Sigmoid colon (tissue), 7 donors: ENCODE measurements around the gene SCUBE1. TPM values are rescaled to one million over a fixed set of nuclear protein-coding genes. Genes with fewer than 3 reads are reported as not detected.

Experiments
- DNase-seq: peaks from one replicate; pipeline ENCODE4 v3.0.0-alpha.2; 2019
- H3K27ac ChIP-seq, 4 donors: fragments of 200-600 bp; sonication (generic); one replicate each; pipeline ENCODE4 v1.5.1; 2016 to 2019; ENCODE audit warnings: mild to moderate bottlenecking in 1 of 4
- H3K27me3 ChIP-seq, 3 donors: fragments of 200-600 bp; sonication (generic); one replicate each; pipeline ENCODE4 v1.5.1; 2019; ENCODE audit warnings: mild to moderate bottlenecking in 1 of 3
- H3K36me3 ChIP-seq, 4 donors: fragments of 200-600 bp; sonication (generic); one replicate each; pipeline ENCODE4 v1.5.1; 2016 to 2019
- H3K4me1 ChIP-seq, 4 donors: fragments of 200-600 bp; sonication (generic); one replicate each; pipeline ENCODE4 v1.5.1; 2017 to 2019
- H3K4me3 ChIP-seq, 4 donors: fragments of 200-600 bp; sonication (generic); one replicate each; pipeline ENCODE4 v1.5.1; 2017 to 2019; ENCODE audit warnings: mild to moderate bottlenecking in 2 of 4, moderate library complexity in 1 of 4
- H3K9me3 ChIP-seq, 4 donors: fragments of 200-600 bp in 3 of 4; sonication (generic) in 3 of 4; one replicate each; pipeline versions ENCODE4 v1.5.1 to v1.6.1; 2013 to 2019
- EP300 ChIP-seq, 4 donors: sonication (generic); formaldehyde crosslinking; IDR thresholded peaks; one replicate each; pipeline ENCODE4 v1.6.1; 2017; ENCODE audit warnings: antibody characterized with exemption in 4 of 4
- POLR2A ChIP-seq, 2 donors: fragments of 450-650 bp; IDR thresholded peaks; one replicate each; pipeline ENCODE4 v1.6.1; 2016; ENCODE audit warnings: antibody characterized with exemption in 2 of 2, mild to moderate bottlenecking in 2 of 2, moderate library complexity in 2 of 2
- POLR2AphosphoS5 ChIP-seq, 4 donors: sonication (generic); formaldehyde crosslinking; IDR thresholded peaks; one replicate each; pipeline ENCODE4 v1.6.1; 2017; ENCODE audit warnings: antibody characterized with exemption in 4 of 4
- WGBS, 2 donors: extraction: QIAGEN DNeasy Blood & Tissue Kit; methylation state at CpG; one replicate each; pipeline ENCODE4 v1.1.7; 2013; 5-methylcytosine and 5-hydroxymethylcytosine counted together
- intact Hi-C: fragments of 100-400 bp; cut with DNase I; formaldehyde crosslinking; loops from one replicate; pipeline ENCODE4 v1.15.1; 2023
- polyA plus RNA-seq, 3 donors: library from polyadenylated mRNA; stranded (reverse); fragments of 200-250 nt; gene quantifications; one replicate each; pipeline ENCODE4 v1.2.3, GENCODE V29; 2013
- total RNA-seq, 4 donors: library from RNA; depleted of rRNA; stranded (reverse); fragments of >200 nt; gene quantifications; one replicate each; pipeline ENCODE4 v1.1.0, GENCODE V29; 2016
- TF ChIP-seq, protein P1 (sequence below), 4 experiments: fragments of 450-650 bp in 3 of 4; fragments of 200-600 bp in 1 of 4; IDR thresholded peaks; one replicate each; pipeline ENCODE4 v1.5.1; 2016 to 2019; ENCODE audit warnings: antibody characterized with exemption in 4 of 4, mild to moderate bottlenecking in 3 of 4, moderate library complexity in 2 of 4
- donor health status: healthy with polysubstance abuse.
- donor health status: Bipolar disorder and iron deficiency.
- donor health status: healthy.

The SCUBE1 gene
- total and polyA plus RNA-seq, 7 donors = 0.23 to 1.1 (median 0.55) TPM

DNA sequence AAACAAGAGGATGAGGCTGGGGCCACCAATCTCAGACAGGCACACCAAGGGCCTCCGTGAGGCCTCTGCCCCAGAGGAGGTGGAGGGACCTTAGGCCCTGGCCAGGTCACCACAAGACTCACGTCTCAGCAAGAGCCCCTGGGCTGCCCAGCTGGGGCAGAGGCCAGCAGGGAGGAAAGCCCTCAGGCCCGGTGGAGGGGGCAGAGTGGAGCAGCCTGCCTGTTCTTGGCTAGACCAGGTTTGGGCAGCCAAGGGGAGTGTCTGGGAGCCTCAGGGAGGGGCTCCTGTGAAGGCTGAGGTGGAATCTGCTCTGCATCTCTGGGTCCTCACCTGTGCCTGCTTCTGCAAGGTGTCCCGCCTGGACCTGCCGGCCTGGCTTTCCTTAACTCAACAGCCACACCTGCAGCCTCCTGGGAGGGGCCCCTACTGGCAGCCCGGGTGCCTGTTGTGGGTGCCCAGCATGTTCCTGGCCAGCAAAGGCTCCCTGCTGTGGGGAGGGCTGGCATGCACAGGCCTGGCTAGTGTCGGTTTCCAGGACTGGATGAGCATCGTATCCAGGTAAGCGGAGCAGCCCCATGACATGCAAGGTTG lies 168.1 kb downstream of the SCUBE1 start:
- Histone ChIP-seq H3K4me3 (no peak overlapping the region), H3K9me3 (no peaks in the 10 kb centered on the region), H3K27me3 (no peaks in the 10 kb centered on the region), H3K27ac (no peak overlapping the region), H3K4me1 (no peaks in the 10 kb centered on the region), H3K36me3 (peaks cover 17 to 91% (median 39%) of the 10 kb centered on the region in 4 donors)
- intact Hi-C loops = no loop called here
- TF ChIP-seq EP300 (IDR thresholded peaks at IDR 0.05) = no peak
- TF ChIP-seq POLR2AphosphoS5 (IDR thresholded peaks at IDR 0.05) = no peak
- no peak for TF ChIP-seq POLR2A (IDR thresholded peaks at IDR 0.05)
- TF ChIP-seq, protein P1, sequence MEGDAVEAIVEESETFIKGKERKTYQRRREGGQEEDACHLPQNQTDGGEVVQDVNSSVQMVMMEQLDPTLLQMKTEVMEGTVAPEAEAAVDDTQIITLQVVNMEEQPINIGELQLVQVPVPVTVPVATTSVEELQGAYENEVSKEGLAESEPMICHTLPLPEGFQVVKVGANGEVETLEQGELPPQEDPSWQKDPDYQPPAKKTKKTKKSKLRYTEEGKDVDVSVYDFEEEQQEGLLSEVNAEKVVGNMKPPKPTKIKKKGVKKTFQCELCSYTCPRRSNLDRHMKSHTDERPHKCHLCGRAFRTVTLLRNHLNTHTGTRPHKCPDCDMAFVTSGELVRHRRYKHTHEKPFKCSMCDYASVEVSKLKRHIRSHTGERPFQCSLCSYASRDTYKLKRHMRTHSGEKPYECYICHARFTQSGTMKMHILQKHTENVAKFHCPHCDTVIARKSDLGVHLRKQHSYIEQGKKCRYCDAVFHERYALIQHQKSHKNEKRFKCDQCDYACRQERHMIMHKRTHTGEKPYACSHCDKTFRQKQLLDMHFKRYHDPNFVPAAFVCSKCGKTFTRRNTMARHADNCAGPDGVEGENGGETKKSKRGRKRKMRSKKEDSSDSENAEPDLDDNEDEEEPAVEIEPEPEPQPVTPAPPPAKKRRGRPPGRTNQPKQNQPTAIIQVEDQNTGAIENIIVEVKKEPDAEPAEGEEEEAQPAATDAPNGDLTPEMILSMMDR (IDR thresholded peaks at IDR 0.05) = no peak
- 70 to 89% methylated on average over 9 of the region's 9 CpGs for WGBS, 2 donors
- DNase-seq = no peak

DNA sequence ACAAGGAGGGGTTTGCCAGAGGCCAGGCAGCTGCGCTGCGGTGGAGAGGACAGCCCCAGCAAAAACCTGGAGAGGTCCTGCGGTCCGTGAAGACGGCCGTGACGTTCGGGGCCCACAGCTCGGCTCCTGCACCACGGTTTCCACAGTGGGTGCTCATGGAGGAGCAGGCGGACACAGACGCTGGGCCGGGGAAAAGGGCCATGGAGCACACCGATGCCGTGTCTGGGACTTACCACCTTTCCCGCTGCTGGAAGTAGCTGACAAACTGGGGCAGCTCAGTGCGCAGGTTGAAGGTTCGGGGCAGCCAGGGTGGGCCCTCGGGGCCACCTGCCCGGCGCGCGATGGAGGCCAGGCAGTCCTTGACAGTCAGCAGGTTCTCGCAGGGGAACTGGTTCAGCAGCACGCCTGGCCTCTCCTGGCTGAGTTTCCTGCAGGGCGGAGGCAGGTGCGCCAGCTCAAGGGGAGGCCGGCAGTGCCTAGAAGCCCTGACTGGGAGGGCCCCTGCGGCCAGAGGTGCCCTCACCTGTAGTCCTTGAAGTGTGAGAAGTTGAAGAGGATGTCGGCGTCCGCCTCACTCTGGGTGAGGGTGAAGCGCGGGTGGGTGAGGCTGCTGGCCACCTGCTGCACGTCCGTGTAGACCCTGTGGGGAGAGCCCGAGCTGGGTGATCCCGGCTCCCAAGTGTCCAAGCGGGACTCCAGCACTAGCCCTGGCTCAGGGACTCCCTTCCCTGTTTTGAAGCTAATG lies 169.0 kb downstream of the SCUBE1 start:
- WGBS, 2 donors = 94 to 96% methylated on average over 39 of the region's 39 CpGs

DNA sequence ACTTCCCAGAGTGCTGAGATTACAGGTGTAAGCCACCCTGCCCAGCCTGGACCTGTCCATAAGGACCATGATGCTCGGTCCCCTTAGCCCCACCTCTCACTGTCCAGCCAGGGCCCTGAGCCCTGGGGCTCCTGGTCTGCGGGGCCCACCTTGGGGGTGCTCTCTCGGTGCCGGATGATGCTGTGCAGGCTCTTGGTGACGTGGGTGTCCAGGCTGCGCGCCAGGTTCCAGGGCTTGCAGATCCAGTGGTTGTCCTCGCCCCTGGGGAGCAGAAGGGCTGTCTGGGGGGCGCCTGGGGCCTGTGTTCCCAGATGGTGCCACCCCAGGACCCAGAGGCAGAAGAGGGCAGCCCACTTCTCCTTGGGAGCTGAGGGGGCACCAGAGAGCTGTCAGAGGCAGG lies 169.6 kb downstream of the SCUBE1 start:
- H3K4me3 ChIP-seq = no peak overlapping the region
- DNase-seq = no peak
- intact Hi-C loops = no loop called here
- no peaks in the 10 kb centered on the region for H3K4me1 ChIP-seq
- no peaks in the 10 kb centered on the region for H3K27me3 ChIP-seq
- H3K27ac ChIP-seq = no peak overlapping the region
- 96 to 97% methylated on average over 9 of the region's 9 CpGs for WGBS, 2 donors
- peaks cover 17 to 89% (median 30%) of the 10 kb centered on the region in 4 donors for H3K36me3 ChIP-seq
- TF ChIP-seq, protein P1 (IDR thresholded peaks at IDR 0.05) = no peak
- TF ChIP-seq POLR2AphosphoS5 (IDR thresholded peaks at IDR 0.05) = no peak
- no peak for TF ChIP-seq POLR2A (IDR thresholded peaks at IDR 0.05)
- TF ChIP-seq EP300 (IDR thresholded peaks at IDR 0.05) = no peak
- H3K9me3 ChIP-seq = no peaks in the 10 kb centered on the region

More for the DNA sequence above, 169.0 kb downstream of the SCUBE1 start:
- DNase-seq = no peak
- TF ChIP-seq EP300 (IDR thresholded peaks at IDR 0.05) (no peak), POLR2A (IDR thresholded peaks at IDR 0.05) (no peak), POLR2AphosphoS5 (IDR thresholded peaks at IDR 0.05) (no peak)
- TF ChIP-seq, protein P1 (IDR thresholded peaks at IDR 0.05) = no peak
- H3K27me3 ChIP-seq = no peaks in the 10 kb centered on the region
- H3K27ac ChIP-seq = no peak overlapping the region
- H3K9me3 ChIP-seq = no peaks in the 10 kb centered on the region
- intact Hi-C loops = no loop called here
- no peaks in the 10 kb centered on the region for H3K4me1 ChIP-seq
- H3K36me3 ChIP-seq = peaks cover 17 to 91% (median 35%) of the 10 kb centered on the region in 4 donors
- no peak overlapping the region for H3K4me3 ChIP-seq

GRCh38 chr22:43172191-43172590 lies 171.0 kb downstream of the SCUBE1 start:
- no peak overlapping the region for H3K4me3 ChIP-seq
- intact Hi-C loops = no loop called here
- TF ChIP-seq POLR2AphosphoS5 (IDR thresholded peaks at IDR 0.05) = no peak
- TF ChIP-seq, protein P1 (IDR thresholded peaks at IDR 0.05) = no peak
- no peak for TF ChIP-seq POLR2A (IDR thresholded peaks at IDR 0.05)
- no peak for TF ChIP-seq EP300 (IDR thresholded peaks at IDR 0.05)
- H3K27ac ChIP-seq = no peak overlapping the region
- H3K27me3 ChIP-seq = no peaks in the 10 kb centered on the region
- DNase-seq = no peak
- H3K36me3 ChIP-seq = peaks cover 17 to 89% (median 29%) of the 10 kb centered on the region in 4 donors
- 97% methylated on average over 19 of the region's 19 CpGs for WGBS, 2 donors
- H3K9me3 ChIP-seq = no peaks in the 10 kb centered on the region
- H3K4me1 ChIP-seq = no peaks in the 10 kb centered on the region
